SK-N-SH (cell line): ENCODE data around the gene TMPRSS6. TPM values are rescaled to one million over a fixed set of nuclear protein-coding genes. Genes with fewer than 3 reads are reported as not detected.

Experiments
- CTCF ChIA-PET: fragments of 300-600, 350-600 bp; formaldehyde crosslinking; extraction: SDS; loops from one replicate; lab custom pipeline; 2021; lab: Yijun Ruan, JAX
- POLR2A ChIA-PET: fragments of 350-600 bp; sonication (Branson Sonifier 250); formaldehyde crosslinking; extraction: SDS; loops from one replicate; lab custom pipeline; 2020; ENCODE audit warnings: antibody characterized with exemption, inconsistent platforms; lab: Yijun Ruan, JAX
- DNase-seq: peaks from one replicate; pipeline ENCODE4 v3.0.0; 2012
- H2AFZ ChIP-seq: fragments of 200-600 bp; sonication (generic); 2 replicates; pipeline ENCODE4 v1.8.1; 2016; ENCODE audit warnings: antibody characterized with exemption, mild to moderate bottlenecking, low read depth
- H3F3A ChIP-seq: fragments of 200-600 bp; sonication (generic); replicated peaks from 2 replicates; pipeline ENCODE3; 2016; ENCODE audit warnings: antibody characterized with exemption, mild to moderate bottlenecking; ENCODE audit not compliant: insufficient read depth
- H3K27ac ChIP-seq, 2 experiments: fragments of 200-500 bp in 1 of 2; fragments of 200-600 bp in 1 of 2; sonication (Bioruptor generic) in 1 of 2; sonication (generic), shearing (Covaris generic) in 1 of 2; 2 replicates each; pipeline versions ENCODE4 v1.5.1 to v1.6.1; 2014 to 2016; ENCODE audit warnings: low read depth in 2 of 2, inconsistent platforms in 1 of 2, low read length in 1 of 2, mild to moderate bottlenecking in 1 of 2, mixed read lengths in 1 of 2
- H3K27me3 ChIP-seq: fragments of 200-600 bp; sonication (generic), shearing (Covaris generic); 2 replicates; pipeline ENCODE4 v1.6.1; 2016; ENCODE audit warnings: mixed run types; ENCODE audit not compliant: insufficient read depth
- H3K36me3 ChIP-seq, 2 experiments: fragments of 200-500 bp in 1 of 2; fragments of 200-600 bp in 1 of 2; sonication (Bioruptor generic) in 1 of 2; sonication (generic) in 1 of 2; replicated peaks in 1 of 2; 2 replicates each; pipeline versions ENCODE3 to v1.5.1; 2014 to 2016; ENCODE audit warnings: low read length in 1 of 2, mild to moderate bottlenecking in 1 of 2; ENCODE audit not compliant: insufficient read depth in 2 of 2, control insufficient read depth in 1 of 2
- H3K4me1 ChIP-seq, 2 experiments: fragments of 200-500 bp in 1 of 2; fragments of 200-600 bp in 1 of 2; sonication (Bioruptor generic) in 1 of 2; sonication (generic), shearing (Covaris generic) in 1 of 2; 2 replicates each; pipeline versions ENCODE4 v1.5.1 to v1.6.1; 2014 to 2016; ENCODE audit warnings: low read depth in 1 of 2, low read length in 1 of 2, mixed run types in 1 of 2; ENCODE audit not compliant: insufficient read depth in 2 of 2, control insufficient read depth in 1 of 2
- H3K4me2 ChIP-seq: fragments of 200-600 bp; sonication (generic), shearing (Covaris generic); 2 replicates; pipeline ENCODE4 v1.6.1; 2017; ENCODE audit warnings: mixed run types
- H3K4me3 ChIP-seq, 2 experiments: fragments of 200-500 bp in 1 of 2; fragments of 200-600 bp in 1 of 2; sonication (Bioruptor generic) in 1 of 2; sonication (generic), shearing (Covaris generic) in 1 of 2; 2 replicates each; pipeline versions ENCODE4 v1.5.1 to v1.8.1; 2014 to 2016; ENCODE audit warnings: low read depth in 2 of 2, inconsistent platforms in 1 of 2, low read length in 1 of 2, mild to moderate bottlenecking in 1 of 2, mixed read lengths in 1 of 2, moderate library complexity in 1 of 2
- H3K79me2 ChIP-seq: fragments of 200-600 bp; sonication (generic); 2 replicates; pipeline ENCODE4 v1.8.1; 2017; ENCODE audit warnings: mild to moderate bottlenecking; ENCODE audit not compliant: insufficient read depth
- H3K9ac ChIP-seq: fragments of 200-600 bp; sonication (generic); 2 replicates; pipeline ENCODE4 v1.6.1; 2017; ENCODE audit warnings: mixed run types
- H3K9me2 ChIP-seq: fragments of 200-600 bp; sonication (generic); 2 replicates; pipeline ENCODE4 v1.6.1; 2017; ENCODE audit warnings: mixed run types
- H3K9me3 ChIP-seq: fragments of 200-600 bp; sonication (generic); 2 replicates; pipeline ENCODE4 v1.6.1; 2017; ENCODE audit warnings: mixed run types, mild to moderate bottlenecking, moderate library complexity
- H4K20me1 ChIP-seq: fragments of 200-600 bp; sonication (generic); 2 replicates; pipeline ENCODE4 v1.6.1; 2017; ENCODE audit warnings: mild to moderate bottlenecking, mixed run types; ENCODE audit not compliant: insufficient read depth
- ELF1 ChIP-seq: IDR thresholded peaks from 2 replicates; pipeline ENCODE4 v1.4.0; 2012
- EP300 ChIP-seq, 2 experiments: IDR thresholded peaks; 2 replicates each; pipeline versions ENCODE4 v1.4.0 to v1.6.1; 2012; ENCODE audit warnings: borderline replicate concordance in 1 of 2, low read depth in 1 of 2, low read length in 1 of 2
- EZH2phosphoT487 ChIP-seq: fragments of 200-600 bp; sonication (generic); IDR thresholded peaks from 2 replicates; pipeline ENCODE4 v1.6.1; 2017; ENCODE audit warnings: low read depth, mixed run types, mild to moderate bottlenecking, antibody characterized with exemption, moderate library complexity, borderline replicate concordance
- FOXJ3 ChIP-seq: sonication (generic); formaldehyde crosslinking; IDR thresholded peaks from 2 replicates; pipeline ENCODE4 v1.5.1; 2020; ENCODE audit warnings: mild to moderate bottlenecking, missing genetic modification reagents
- FOXM1 ChIP-seq: IDR thresholded peaks from 2 replicates; pipeline ENCODE4 v1.4.0; 2012; ENCODE audit warnings: low read depth, mild to moderate bottlenecking
- GATA2 ChIP-seq: sonication (generic); formaldehyde crosslinking; IDR thresholded peaks from 2 replicates; pipeline ENCODE4 v1.5.0; 2020; ENCODE audit warnings: mild to moderate bottlenecking, missing genetic modification reagents
- IRF3 ChIP-seq: fragments of 150-350 bp; IDR thresholded peaks from 2 replicates; pipeline ENCODE4 v1.6.1; 2016; ENCODE audit warnings: mild to moderate bottlenecking, low read depth, low read length
- MXI1 ChIP-seq: IDR thresholded peaks from 2 replicates; pipeline ENCODE4 v1.6.1; 2012; ENCODE audit warnings: mild to moderate bottlenecking, low read depth, low read length, improper control_type of control experiment
- NFIC ChIP-seq: IDR thresholded peaks from 2 replicates; pipeline ENCODE4 v1.4.0; 2012; ENCODE audit warnings: borderline replicate concordance
- NRF1 ChIP-seq: IDR thresholded peaks from 2 replicates; pipeline ENCODE4 v1.6.1; 2012; ENCODE audit warnings: low read depth, mild to moderate bottlenecking, low read length
- PBX3 ChIP-seq: IDR thresholded peaks from 2 replicates; pipeline ENCODE4; 2012
- POLR2AphosphoS5 ChIP-seq: IDR thresholded peaks from 2 replicates; pipeline ENCODE4 v1.6.1; 2012; ENCODE audit warnings: low read depth, low read length
- RAD21 ChIP-seq: IDR thresholded peaks from 2 replicates; pipeline ENCODE4 v1.6.1; 2012; ENCODE audit warnings: mild to moderate bottlenecking, low read length
- RFX5 ChIP-seq: IDR thresholded peaks from 2 replicates; pipeline ENCODE4 v1.6.1; 2012; ENCODE audit warnings: mild to moderate bottlenecking, improper control_type of control experiment, low read length
- SIN3A ChIP-seq: IDR thresholded peaks from 2 replicates; pipeline ENCODE4 v1.6.1; 2012; ENCODE audit warnings: low read depth, mild to moderate bottlenecking, low read length, moderate library complexity, borderline replicate concordance
- TAF1 ChIP-seq: IDR thresholded peaks from 2 replicates; pipeline ENCODE4 v1.6.1; 2012; ENCODE audit warnings: low read depth, mild to moderate bottlenecking, low read length, moderate library complexity, borderline replicate concordance
- TEAD4 ChIP-seq: IDR thresholded peaks from 2 replicates; pipeline ENCODE4 v1.4.0; 2012; ENCODE audit warnings: mild to moderate bottlenecking, borderline replicate concordance; ENCODE audit not compliant: insufficient read depth
- USF1 ChIP-seq: IDR thresholded peaks from 2 replicates; pipeline ENCODE4 v1.4.0; 2012; ENCODE audit warnings: low read depth, borderline replicate concordance
- ZBTB33 ChIP-seq: IDR thresholded peaks from 2 replicates; pipeline ENCODE4 v1.4.0; 2012; ENCODE audit warnings: low read depth, borderline replicate concordance
- WGBS: methylation state at CpG from one replicate; pipeline ENCODE4 v1.1.6; 2017; ENCODE audit warnings: low lambda C conversion rate; 5-methylcytosine and 5-hydroxymethylcytosine counted together
- polyA plus RNA-seq, 3 experiments: library from polyadenylated mRNA; depleted of rRNA; stranded (reverse); fragments of >200 nt; gene quantifications; 2 replicates each; pipeline ENCODE4 v1.2.3, GENCODE V29; 2012

Gene TMPRSS6
- polyA plus RNA-seq, 1 of the 3 experiments (the other 2 are of a cell fraction), result not detected

- TF ChIP-seq POLR2AphosphoS5 (no peak), IRF3 (no peak), SIN3A (no peak), PBX3 (no peak), MXI1 (no peak), NFIC (no peak), FOXJ3 (CRISPR knock-in tag) (no peak), EP300 (IDR thresholded peaks at IDR 0.05; ENCODE audit: borderline replicate concordance in 1 of 2, low read depth in 1 of 2, low read length in 1 of 2) (no peak), EZH2phosphoT487 (no peak), ZBTB33 (no peak), USF1 (no peak), RFX5 (no peak), TEAD4 (no peak), GATA2 (CRISPR knock-in tag) (no peak), NRF1 (no peak), ELF1 (no peak), TAF1 (no peak), FOXM1 (no peak), RAD21 (no peak)
- Histone ChIP-seq H4K20me1 (no peaks in the 10 kb centered on the region), H3K9me2 (no peaks in the 10 kb centered on the region), H2AFZ (no peak overlapping the region), H3K9me3 (no peaks in the 10 kb centered on the region), H3K79me2 (peaks cover 16% of the 10 kb centered on the region; the same call in 1 of the 2 replicates), H3K4me2 (peak overlapping the region; percentile 95; the same call in 1 of the 2 replicates), H3K9ac (no peak overlapping the region), H3K27ac (no peak overlapping the region), H3K27me3 (no peaks in the 10 kb centered on the region), H3K4me1 (peaks cover 0 to 10% of the 10 kb centered on the region in 2 experiments; a peak in 1 of 4 replicates), H3F3A (no peaks in the 10 kb centered on the region), H3K4me3 (no peak overlapping the region), H3K36me3 (peaks cover 0 to 22% of the 10 kb centered on the region in 2 experiments)
- ChIA-PET CTCF (interaction anchor here (0.6 to 1.6 kb wide), 2 partner anchors 8 to 28 kb away, joined by 3 to 5 read pairs; no protein-coding TSS in a partner anchor), POLR2A (interaction anchor here (1.0 to 1.5 kb wide), 4 partner anchors 10 to 32 kb away, joined by 3 to 4 read pairs (median 4); partner anchors contain the start of gene TST)
- WGBS, result 95% methylated on average over 6 of the region's 6 CpGs
- no peak for DNase-seq
Observed at GRCh38 chr22:37050913-37051312, 58.6 kb downstream of the TMPRSS6 start.
